Naive thymus-derived CD8-positive, alpha-beta T cell (primary cell): ENCODE measurements around the gene TIMM17A. TPM values are rescaled to one million over a fixed set of nuclear protein-coding genes. Genes with fewer than 3 reads are reported as not detected.
"Not testable (repeated sequence)": the region's sequence is repeated elsewhere in the genome, so short reads cannot be mapped to it uniquely, and the experiment has no call there.

Source experiments
- ATAC-seq, 2 donors: fragments of 150-1000 bp; cut with Tn5 transposase in 1 of 2; sonication (Bioruptor Pico), chemical (Tn5 transposase) in 1 of 2; 1 replicate in 1 of 2; 2 replicates in 1 of 2; pipeline ENCODE4 v1.10.0; 2021; ENCODE audit warnings: mild to moderate bottlenecking in 2 of 2, moderate library complexity in 2 of 2
- POLR2A ChIA-PET: fragments of 350-600 bp; sonication (Branson Sonifier 250); formaldehyde crosslinking; loops from one replicate; lab custom pipeline; 2021; ENCODE audit warnings: antibody characterized with exemption; lab: Charles Lee
- DNase-seq, 10 donors: peaks; one replicate each; pipeline versions ENCODE4 v3.0.0 to v3.0.0-alpha.2; 2020 to 2022
- H3K27ac Mint-ChIP-seq, 10 donors: one replicate each; pipeline ENCODE4 v1.8.0; 2020 to 2022; ENCODE audit warnings: mild to moderate bottlenecking in 10 of 10, mixed read lengths in 10 of 10, moderate library complexity in 4 of 10, inconsistent platforms in 1 of 10
- H3K27me3 Mint-ChIP-seq, 5 donors: one replicate each; pipeline ENCODE4 v1.8.0; 2021 to 2022; ENCODE audit warnings: mixed read lengths in 5 of 5
- H3K36me3 Mint-ChIP-seq, 3 donors: one replicate each; pipeline ENCODE4 v1.8.0; 2020 to 2022; ENCODE audit warnings: mixed read lengths in 3 of 3, mild to moderate bottlenecking in 2 of 3, inconsistent platforms in 1 of 3
- H3K4me1 Mint-ChIP-seq, 4 donors: one replicate each; pipeline ENCODE4 v1.8.0; 2021 to 2022; ENCODE audit warnings: mixed read lengths in 4 of 4
- H3K4me3 Mint-ChIP-seq, 10 donors: one replicate each; pipeline ENCODE4 v1.8.0; 2020 to 2022; ENCODE audit warnings: mild to moderate bottlenecking in 10 of 10, mixed read lengths in 10 of 10, moderate library complexity in 6 of 10, inconsistent platforms in 1 of 10
- H3K9me3 Mint-ChIP-seq, 9 donors: one replicate each; pipeline ENCODE4 v1.8.0; 2020 to 2022; ENCODE audit warnings: mixed read lengths in 9 of 9, mild to moderate bottlenecking in 3 of 9, inconsistent platforms in 1 of 9, moderate library complexity in 1 of 9
- polyA plus RNA-seq, 3 donors: library from polyadenylated mRNA; unstranded; fragments of 300-500 nt; fragmentation: Illumina TruSeq; gene quantifications; one replicate each; pipeline ENCODE4 v1.2.3, GENCODE V29; 2021
- total RNA-seq, 8 experiments: library from RNA in 2 of 8; stranded (reverse) in 2 of 8; gene quantifications; one replicate each; pipeline ENCODE4 v1.2.3 and lab custom pipeline; 2021 to 2026

TIMM17A gene
- total and polyA plus RNA-seq, 5 experiments from 2014 or later, result 15.5 to 31.8 (median 25.3) TPM

DNA sequence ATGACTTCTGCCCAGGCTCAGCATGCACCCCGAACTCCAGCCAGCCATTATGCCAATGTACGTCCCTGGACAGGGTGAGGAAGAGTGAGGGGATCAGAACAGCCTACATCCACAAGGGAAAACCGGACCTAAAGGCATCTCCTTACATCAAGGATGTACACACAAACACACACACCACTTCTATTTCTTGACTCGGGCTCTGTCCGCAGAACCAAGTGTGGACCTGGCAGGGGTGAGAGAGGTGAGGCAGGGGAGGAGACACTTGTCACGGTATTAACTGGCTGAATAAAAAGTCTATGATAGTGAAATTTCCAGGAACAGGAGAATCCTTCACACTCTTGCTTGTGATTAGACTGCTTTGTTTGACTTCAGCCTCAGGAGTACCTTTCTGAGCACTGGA is 11.3 kb upstream of the TIMM17A start:
- DNase-seq (no peak), ATAC-seq (no peak)
- Mint-ChIP-seq H3K27ac (no peak overlapping the region), H3K4me3 (no peak overlapping the region), H3K27me3 (peaks cover 39 to 69% (median 49%) of the 10 kb centered on the region in 5 donors), H3K9me3 (no peaks in the 10 kb centered on the region), H3K4me1 (peaks cover 3 to 21% (median 15%) of the 10 kb centered on the region in 4 donors), H3K36me3 (no peaks in the 10 kb centered on the region)
- POLR2A ChIA-PET, result no interaction called here

DNA sequence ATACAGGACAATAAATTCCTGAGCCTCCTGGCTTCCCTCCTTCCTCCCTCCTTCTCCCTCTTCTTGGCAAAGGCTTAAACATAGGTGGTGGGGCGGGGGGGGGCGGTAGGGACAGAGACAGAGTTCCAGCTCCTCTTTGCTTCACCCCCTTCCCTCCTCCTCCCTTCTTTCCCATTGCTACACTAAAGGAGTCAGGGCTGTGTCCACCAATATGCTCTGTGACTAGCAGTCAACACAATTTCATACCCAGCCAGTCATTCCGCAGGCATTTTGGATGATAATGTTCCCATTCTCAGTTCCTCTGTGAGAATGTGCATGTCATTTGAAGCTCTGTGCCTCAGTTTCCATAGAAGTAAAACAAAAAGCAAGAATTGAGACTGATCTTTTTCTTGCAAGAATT is 10.7 kb upstream of the TIMM17A start:
- no peak for ATAC-seq
- Mint-ChIP-seq H3K27ac (no peak overlapping the region), H3K27me3 (peaks cover 39 to 69% (median 50%) of the 10 kb centered on the region in 5 donors), H3K36me3 (no peaks in the 10 kb centered on the region), H3K4me1 (peaks cover 3 to 21% (median 15%) of the 10 kb centered on the region in 4 donors), H3K9me3 (no peaks in the 10 kb centered on the region), H3K4me3 (no peak overlapping the region)
- DNase-seq, result no peak
- POLR2A ChIA-PET, result no interaction called here

DNA sequence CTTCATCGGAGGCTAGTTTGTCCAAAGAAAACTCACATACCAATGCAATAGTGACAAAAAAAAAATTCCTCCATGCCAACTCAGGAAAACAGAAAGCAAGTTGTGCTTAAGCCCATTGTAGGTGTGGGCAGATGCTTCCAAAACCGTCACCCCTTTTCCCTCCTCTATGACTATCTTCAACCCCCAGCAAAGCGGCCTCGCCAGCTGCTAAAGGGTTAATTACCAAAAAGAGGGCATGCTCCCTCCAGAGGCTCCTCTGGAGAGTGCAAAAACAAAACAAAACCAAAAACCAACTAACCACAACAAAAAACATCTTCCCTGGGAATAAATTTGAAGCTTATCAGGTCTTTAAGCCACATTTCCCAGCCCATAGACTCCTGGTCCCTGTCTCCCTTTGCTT is 10.1 kb upstream of the TIMM17A start:
- no peaks in the 10 kb centered on the region for H3K9me3 Mint-ChIP-seq

DNA sequence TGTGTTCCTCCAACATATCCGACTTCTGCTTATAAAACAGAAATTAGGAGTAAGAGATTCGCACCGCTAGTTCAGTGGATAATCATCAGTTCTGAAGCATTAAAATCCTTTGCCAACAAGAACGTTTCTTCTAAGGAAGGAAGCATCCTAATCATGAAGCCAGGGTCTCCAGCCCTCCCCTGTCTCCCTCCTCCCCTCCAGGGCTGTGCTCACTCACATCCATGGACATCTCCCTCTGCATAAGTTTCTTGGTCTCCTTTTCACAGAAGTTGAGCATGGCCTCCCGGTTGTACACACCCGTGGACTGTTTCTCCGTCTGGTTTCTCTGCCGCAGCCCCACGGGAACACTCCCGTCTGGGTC is 9.5 kb upstream of the TIMM17A start:
- H3K36me3 Mint-ChIP-seq, result no peaks in the 10 kb centered on the region
- DNase-seq (no peak), ATAC-seq (peak in 1 of 2 donors; percentile 10)
- no peaks in the 10 kb centered on the region for H3K9me3 Mint-ChIP-seq
- H3K27me3 Mint-ChIP-seq, result peaks cover 39 to 69% (median 50%) of the 10 kb centered on the region in 5 donors
- H3K4me3 Mint-ChIP-seq, result peak overlapping the region in 9 of 10 donors; percentile 45 to 86 (median 69)
- peak overlapping the region in 3 of 10 donors; percentile 19 to 60 (median 49) for H3K27ac Mint-ChIP-seq
- H3K4me1 Mint-ChIP-seq, result peaks cover 3 to 21% (median 15%) of the 10 kb centered on the region in 4 donors
- POLR2A ChIA-PET, result interaction anchor here (1.5 kb wide), 1 partner anchor 10 kb away, joined by 5 read pairs; the partner anchor contains the start of gene TIMM17A

More for the DNA sequence above, 10.1 kb upstream of the TIMM17A start:
- ATAC-seq, result no peak
- POLR2A ChIA-PET, result interaction anchor here (1.5 kb wide), 1 partner anchor 10 kb away, joined by 5 read pairs; the partner anchor contains the start of gene TIMM17A
- H3K27ac Mint-ChIP-seq, result no peak overlapping the region
- H3K4me1 Mint-ChIP-seq, result peaks cover 3 to 21% (median 15%) of the 10 kb centered on the region in 4 donors
- peaks cover 39 to 69% (median 50%) of the 10 kb centered on the region in 5 donors for H3K27me3 Mint-ChIP-seq
- no peak for DNase-seq
- no peaks in the 10 kb centered on the region for H3K36me3 Mint-ChIP-seq
- H3K4me3 Mint-ChIP-seq, result no peak overlapping the region

DNA sequence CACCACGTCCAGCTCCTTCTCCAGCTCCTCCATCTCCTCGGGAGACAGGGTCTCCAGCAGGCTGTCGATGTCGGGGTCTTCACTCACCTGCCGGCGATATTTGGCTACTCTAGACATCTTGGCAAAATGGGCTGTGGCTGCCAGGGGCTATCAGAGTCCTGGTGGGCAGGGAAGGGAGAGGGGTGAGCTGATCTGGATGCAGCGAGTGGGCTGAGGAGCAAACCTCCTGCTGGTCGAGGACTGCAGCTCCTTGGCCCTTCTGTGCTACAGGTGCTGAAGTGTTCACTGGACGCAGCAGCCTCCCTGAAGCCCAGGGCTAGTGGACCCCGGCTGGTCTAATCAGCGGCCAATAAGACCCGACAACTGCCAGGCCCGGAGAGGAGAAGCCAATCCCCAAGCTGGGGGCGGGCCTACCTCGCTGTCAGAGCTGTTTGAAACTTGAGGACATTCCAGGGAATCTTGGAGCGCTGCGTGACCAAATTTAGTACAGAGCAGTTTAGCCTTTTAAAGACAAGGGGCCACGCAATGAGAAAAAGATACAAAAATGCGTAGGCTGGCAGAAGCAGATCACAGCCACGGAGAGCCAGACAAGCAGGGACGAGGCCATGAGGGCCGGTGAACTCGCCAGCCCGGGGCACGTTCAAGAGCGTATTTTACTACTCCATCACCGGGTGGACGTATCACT is 8.9 kb upstream of the TIMM17A start, which contains the start of gene LMOD1:
LMOD1 (minus strand) TSS at position 325 of the 685 bp plus-strand sequence; CDS start at position 117, 208 bp downstream.
- DNase-seq (peak in 1 of 10 donors; percentile 8), ATAC-seq (peak; percentile 40 to 65)
- Mint-ChIP-seq H3K4me1 (peaks cover 3 to 21% (median 15%) of the 10 kb centered on the region in 4 donors), H3K4me3 (peak within 1 kb of the TSS; percentile 45 to 86 (median 69)), H3K27me3 (peaks cover 39 to 65% (median 50%) of the 10 kb centered on the region in 5 donors), H3K27ac (peak within 1 kb of the TSS in 4 of 10 donors; percentile 19 to 74 (median 58)), H3K9me3 (no peaks in the 10 kb centered on the region), H3K36me3 (no peaks in the 10 kb centered on the region)
- POLR2A ChIA-PET, result interaction anchor here (1.5 kb wide), 1 partner anchor 9 kb away, joined by 5 read pairs; the partner anchor contains the start of gene TIMM17A

DNA sequence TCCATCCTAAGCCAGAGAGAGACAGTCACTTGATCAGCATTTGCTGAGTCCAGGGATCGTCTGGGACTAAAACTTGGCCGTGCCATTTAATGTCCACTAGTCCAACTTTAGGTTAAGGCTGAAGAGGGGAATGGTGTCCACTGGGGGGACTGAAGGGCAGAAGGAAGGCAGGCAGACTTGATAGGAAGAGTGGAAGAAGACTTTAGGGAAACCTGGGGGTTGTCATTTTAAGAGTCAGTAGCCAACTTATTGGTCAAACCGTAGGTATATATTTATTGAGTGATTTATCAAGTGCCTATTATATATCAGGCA is 7.7 kb upstream of the TIMM17A start:
- H3K9me3 Mint-ChIP-seq, result no peaks in the 10 kb centered on the region
- no peaks in the 10 kb centered on the region for H3K36me3 Mint-ChIP-seq
- no peak for DNase-seq
- peaks cover 38 to 53% (median 50%) of the 10 kb centered on the region in 5 donors for H3K27me3 Mint-ChIP-seq
- H3K4me1 Mint-ChIP-seq, result peaks cover 3 to 21% (median 15%) of the 10 kb centered on the region in 4 donors
- POLR2A ChIA-PET, result no interaction called here
- no peak for ATAC-seq
- H3K4me3 Mint-ChIP-seq, result peak overlapping the region in 1 of 10 donors; percentile 15
- no peak overlapping the region for H3K27ac Mint-ChIP-seq

DNA sequence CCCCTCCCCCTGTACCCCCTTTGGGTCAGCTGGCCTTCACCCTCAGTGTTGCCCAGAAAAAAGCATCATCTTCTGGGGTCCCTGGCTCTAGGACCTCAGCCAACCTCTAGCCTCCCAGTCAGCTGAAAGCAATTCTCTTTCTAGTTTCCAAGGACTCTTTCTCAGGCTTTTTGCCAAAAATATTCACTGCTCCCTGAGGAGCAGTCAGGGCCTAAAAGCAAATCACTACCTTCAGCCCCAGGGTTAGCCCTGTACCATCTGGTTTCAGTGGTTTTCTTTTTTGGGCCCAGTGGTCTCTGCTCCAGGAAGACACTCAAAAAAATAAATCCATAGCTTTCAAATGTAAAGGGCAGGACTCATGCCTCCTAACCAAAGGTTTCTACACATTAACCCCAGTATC is 5.8 kb upstream of the TIMM17A start:
- peaks cover 29 to 38% (median 36%) of the 10 kb centered on the region in 5 donors for H3K27me3 Mint-ChIP-seq
- no peaks in the 10 kb centered on the region for H3K9me3 Mint-ChIP-seq
- POLR2A ChIA-PET, result no interaction called here
- H3K36me3 Mint-ChIP-seq, result no peaks in the 10 kb centered on the region
- no peak overlapping the region for H3K4me3 Mint-ChIP-seq
- ATAC-seq, result no peak
- DNase-seq, result no peak
- no peak overlapping the region for H3K27ac Mint-ChIP-seq
- H3K4me1 Mint-ChIP-seq, result peaks cover 4 to 24% (median 18%) of the 10 kb centered on the region in 4 donors

DNA sequence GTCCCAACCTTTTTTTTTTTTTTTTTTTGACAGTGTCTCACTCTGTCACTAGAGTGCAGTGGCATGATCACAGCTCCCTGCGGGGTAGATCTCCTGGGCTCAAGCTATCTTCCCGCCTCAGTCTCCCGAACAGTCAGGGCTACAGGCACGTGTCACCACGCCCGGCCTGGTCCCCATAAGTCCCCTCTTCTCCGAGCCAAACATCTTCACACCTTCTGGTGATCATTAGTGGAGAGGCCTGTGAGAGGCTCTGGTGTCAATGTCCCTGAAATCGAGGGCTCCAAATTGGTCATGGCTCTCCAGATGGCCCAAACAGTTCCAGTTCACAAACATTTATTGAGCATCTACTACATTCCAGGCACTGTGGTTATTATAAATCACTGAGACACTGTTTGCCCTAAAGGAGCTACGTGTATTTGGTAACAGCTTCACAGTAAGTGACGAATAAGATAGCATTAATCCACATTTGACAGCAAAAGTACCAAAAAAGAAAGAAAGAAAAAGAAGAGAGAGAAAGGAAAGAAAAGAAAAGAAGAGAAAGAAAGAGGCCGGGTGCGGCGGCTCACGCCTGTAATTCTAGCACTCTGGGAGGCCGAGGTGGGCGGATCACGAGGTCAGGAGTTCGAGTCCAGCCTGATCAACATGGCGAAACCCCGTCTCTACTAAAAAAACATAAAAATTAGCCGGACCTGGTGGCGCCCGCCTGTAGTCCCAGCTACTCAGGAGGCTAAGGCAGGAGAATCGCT is 867 bp upstream of the TIMM17A start:
- ATAC-seq (no peak), DNase-seq (peak in 2 of 10 donors; percentile 10 to 23)
- no peaks in the 10 kb centered on the region for H3K27me3 Mint-ChIP-seq
- peaks cover 0 to 25% (median 5%) of the 10 kb centered on the region in 3 donors for H3K36me3 Mint-ChIP-seq
- no peaks in the 10 kb centered on the region for H3K9me3 Mint-ChIP-seq
- H3K4me3 Mint-ChIP-seq, result peak overlapping the region; percentile 85 to 99 (median 98)
- peak overlapping the region; percentile 96 to 99 (median 98) for H3K27ac Mint-ChIP-seq
- POLR2A ChIA-PET, result interaction anchor here (0.6 to 2.9 kb wide), 10 partner anchors 9 to 1072 kb away, joined by 3 to 20 read pairs (median 5); partner anchors contain the start of genes LMOD1, PPFIA4, RNPEP and UBE2T
- H3K4me1 Mint-ChIP-seq, result peaks cover 6 to 30% (median 26%) of the 10 kb centered on the region in 4 donors

DNA sequence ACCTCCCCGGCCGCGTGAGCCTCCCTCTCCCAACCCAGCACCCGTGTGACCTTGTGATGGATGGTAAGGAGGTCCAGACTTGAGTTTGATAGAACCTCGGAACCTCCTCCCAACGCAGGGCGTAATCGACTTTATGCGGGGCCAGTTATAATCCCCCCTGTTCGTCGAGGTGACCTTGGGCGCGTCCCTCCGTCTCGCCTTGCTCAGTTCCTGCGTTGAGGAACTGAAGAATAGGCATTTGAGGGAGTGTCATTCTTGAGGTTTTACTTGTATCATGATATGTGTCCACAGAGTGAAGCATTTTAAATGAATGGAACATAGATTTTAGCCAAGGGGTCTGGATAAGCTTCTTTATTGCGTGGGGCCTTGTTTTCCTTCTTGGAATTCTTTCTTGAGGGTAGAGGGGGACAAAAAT is 433 bp downstream of the TIMM17A start:
- Mint-ChIP-seq H3K36me3 (peaks cover 0 to 37% (median 8%) of the 10 kb centered on the region in 3 donors), H3K27me3 (no peaks in the 10 kb centered on the region), H3K4me1 (peaks cover 6 to 30% (median 26%) of the 10 kb centered on the region in 4 donors), H3K9me3 (no peaks in the 10 kb centered on the region), H3K4me3 (peak overlapping the region; percentile 85 to 99 (median 98)), H3K27ac (peak overlapping the region; percentile 96 to 99 (median 98))
- ATAC-seq (peak; percentile 56 to 61), DNase-seq (no peak)
- POLR2A ChIA-PET, result interaction anchor here (0.6 to 2.9 kb wide), 6 partner anchors 10 to 1071 kb away, joined by 3 to 20 read pairs (median 5); partner anchors contain the start of genes LMOD1, PPFIA4 and RNPEP

DNA sequence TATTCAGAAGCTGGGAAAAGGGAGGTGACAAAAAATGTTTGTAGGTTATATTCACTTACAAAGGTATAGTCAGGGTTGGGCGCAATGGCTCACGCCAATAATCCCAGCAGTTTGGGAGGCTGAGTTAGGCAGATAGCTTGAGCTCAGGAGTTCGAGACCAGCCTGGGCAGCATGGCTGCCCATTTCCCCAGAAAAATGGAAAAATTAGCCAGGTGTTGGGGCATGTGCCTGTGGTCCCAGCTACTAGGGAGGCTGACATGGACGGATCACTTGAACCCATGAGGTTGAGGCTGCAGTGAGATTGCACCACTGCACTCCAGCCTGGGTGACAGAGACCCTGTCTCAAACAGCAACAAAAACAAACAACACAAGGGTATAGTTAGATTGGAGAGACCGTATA is 3.0 kb downstream of the TIMM17A start:
- POLR2A ChIA-PET, result no interaction called here
- H3K4me1 Mint-ChIP-seq, result peaks cover 8 to 34% (median 26%) of the 10 kb centered on the region in 4 donors
- ATAC-seq (no peak), DNase-seq (no peak)
- no peaks in the 10 kb centered on the region for H3K9me3 Mint-ChIP-seq
- no peak overlapping the region for H3K4me3 Mint-ChIP-seq
- peaks cover 0 to 62% (median 15%) of the 10 kb centered on the region in 3 donors for H3K36me3 Mint-ChIP-seq
- H3K27ac Mint-ChIP-seq, result no peak overlapping the region
- H3K27me3 Mint-ChIP-seq, result no peaks in the 10 kb centered on the region

DNA sequence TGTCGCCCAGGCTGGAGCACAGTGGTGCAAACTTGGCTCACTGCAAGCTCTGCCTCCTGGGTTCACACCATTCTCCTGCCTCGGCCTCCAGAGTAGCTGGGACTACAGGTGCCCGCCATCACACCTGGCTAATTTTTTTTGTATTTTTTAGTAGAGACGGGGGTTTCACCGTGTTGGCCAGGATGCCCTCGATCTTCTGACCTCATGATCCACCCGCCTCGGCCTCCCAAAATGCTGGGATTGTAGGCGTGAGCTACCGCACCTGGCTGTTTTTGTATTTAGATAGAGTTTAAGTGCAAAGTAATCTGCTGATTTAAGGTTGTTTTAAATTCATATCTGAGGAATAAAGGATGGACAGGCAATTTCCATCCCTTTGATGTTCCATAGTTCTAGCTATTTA is 7.1 kb downstream of the TIMM17A start:
- H3K4me3 Mint-ChIP-seq, DNase-seq, H3K27me3 Mint-ChIP-seq, POLR2A ChIA-PET, H3K27ac Mint-ChIP-seq, H3K9me3 Mint-ChIP-seq, ATAC-seq: not testable (repeated sequence)
- Mint-ChIP-seq H3K36me3 (peaks cover 0 to 90% (median 28%) of the 10 kb centered on the region in 3 donors), H3K4me1 (peaks cover 3 to 12% (median 5%) of the 10 kb centered on the region in 4 donors)

DNA sequence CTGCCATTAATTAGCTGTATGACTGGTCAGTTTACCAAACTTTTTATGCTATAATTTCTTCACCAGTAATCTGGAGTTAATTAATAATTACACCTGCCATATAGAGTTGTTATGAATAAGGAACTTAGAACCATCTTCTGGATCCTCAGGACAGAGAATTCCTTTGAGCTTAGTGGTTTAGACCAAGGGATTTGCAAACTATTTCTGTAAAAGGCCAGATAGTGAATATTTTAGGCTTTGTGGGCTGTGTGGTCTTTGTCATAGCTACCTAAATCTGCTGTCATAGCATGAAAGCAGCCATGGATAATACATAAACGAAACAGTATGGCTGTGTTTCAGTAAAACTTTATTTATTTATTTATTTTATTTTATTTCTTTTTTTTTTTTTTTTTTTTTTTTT is 9.0 kb downstream of the TIMM17A start:
- no peak for ATAC-seq
- peaks cover 0 to 90% (median 29%) of the 10 kb centered on the region in 3 donors for H3K36me3 Mint-ChIP-seq
- H3K9me3 Mint-ChIP-seq, result no peaks in the 10 kb centered on the region
- no peaks in the 10 kb centered on the region for H3K27me3 Mint-ChIP-seq
- DNase-seq, result no peak
- H3K4me3 Mint-ChIP-seq, result no peak overlapping the region
- H3K27ac Mint-ChIP-seq, result no peak overlapping the region
- POLR2A ChIA-PET, result no interaction called here
- H3K4me1 Mint-ChIP-seq, result peaks cover 2 to 8% (median 4%) of the 10 kb centered on the region in 4 donors
